ENCODE results near the gene RUFY3.
A peak's percentile ranks its signal among the peaks of the same experiment; 100 is the strongest.

RUFY3 gene

GRCh38 chr4:70844180-70844579, 122.4 kb downstream of the RUFY3 start:
- DNase-seq = peak; percentile 34

DNA sequence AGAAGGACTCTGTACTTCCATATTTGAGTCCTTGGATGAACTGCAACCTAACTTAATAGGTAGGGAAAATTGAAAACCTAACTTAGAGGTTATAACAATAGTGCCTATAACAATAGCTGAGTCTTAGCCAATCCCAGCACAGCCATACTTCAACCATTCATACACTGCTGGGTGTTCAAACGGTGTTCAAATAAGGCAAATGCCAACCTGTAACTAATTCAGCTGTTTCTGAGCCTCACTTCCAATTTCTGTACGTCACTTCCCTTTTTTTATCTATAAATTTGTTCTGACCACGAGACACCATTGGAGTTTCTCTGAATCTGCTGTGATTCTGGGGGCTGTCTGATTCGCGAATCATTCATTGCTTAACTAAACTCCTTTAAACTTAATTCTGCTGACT, 127.5 kb downstream of the RUFY3 start:
- no peak for DNase-seq

DNA sequence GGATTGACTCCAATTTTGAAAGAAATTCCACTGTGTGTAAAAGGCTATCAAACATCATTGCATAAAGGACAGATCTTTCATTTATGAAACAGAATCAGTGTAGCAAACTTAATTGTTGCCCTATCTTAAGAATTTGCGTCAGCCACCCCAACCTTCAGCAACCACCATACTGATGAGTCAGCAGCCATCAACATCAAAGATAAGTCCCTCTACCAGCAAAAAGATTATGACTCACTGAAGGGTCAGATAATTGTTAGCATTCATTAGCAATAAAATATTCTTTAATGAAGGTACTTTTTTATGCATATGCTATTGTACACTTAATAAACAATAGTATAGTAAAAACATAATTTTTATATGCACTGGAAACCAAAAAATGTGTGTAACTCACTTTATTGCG, 133.7 kb downstream of the RUFY3 start:
- no peak for DNase-seq
